IMR-90 (cell line): ENCODE results near the gene TPI1. TPM values are rescaled to one million over a fixed set of nuclear protein-coding genes. Genes with fewer than 3 reads are reported as not detected.

Experiments used
- ATAC-seq: fragments of 200-7000 bp; cut with Tn5 transposase; 2 replicates; pipeline ENCODE4 v1.9.1; 2020; ENCODE audit warnings: low read depth, mild to moderate bottlenecking, moderate library complexity
- BruUV-seq: library from RNA; stranded (reverse); fragments of 400-500 nt; replicated peaks from 2 replicates; lab custom pipeline; 2021; lab: Mats Ljungman, UMichigan
- CTCF ChIA-PET: fragments of 300-600 bp; formaldehyde crosslinking; extraction: SDS; loops from one replicate; lab custom pipeline; 2021; ENCODE audit warnings: antibody characterized with exemption; lab: Yijun Ruan, JAX
- POLR2A ChIA-PET: fragments of 300-600 bp; sonication (Branson Sonifier 250); formaldehyde crosslinking; loops from one replicate; lab custom pipeline; 2022; ENCODE audit warnings: antibody characterized with exemption; ENCODE audit not compliant: unreplicated experiment; lab: Charles Lee
- DNase-seq: peaks from one replicate; pipeline ENCODE4 v3.0.0; 2013
- H2AFZ ChIP-seq: replicated peaks from 2 replicates; pipeline ENCODE3; 2013; ENCODE audit warnings: low read length, mild to moderate bottlenecking; ENCODE audit not compliant: poor library complexity
- H2AK5ac ChIP-seq: 2 replicates; pipeline ENCODE4 v1.6.1; 2013; ENCODE audit warnings: low read depth, low read length, inconsistent platforms
- H2AK9ac ChIP-seq: replicated peaks from 2 replicates; pipeline ENCODE3; 2013; ENCODE audit warnings: mild to moderate bottlenecking, low read depth, low read length, moderate library complexity; ENCODE audit not compliant: poor library complexity
- H2BK120ac ChIP-seq: 2 replicates; pipeline ENCODE4 v1.6.1; 2013; ENCODE audit warnings: low read depth, low read length, inconsistent platforms
- H2BK15ac ChIP-seq: 3 replicates; pipeline ENCODE4 v1.6.1; 2013; ENCODE audit warnings: low read depth, low read length, inconsistent platforms
- H2BK20ac ChIP-seq: 2 replicates; pipeline ENCODE4 v1.6.1; 2013; ENCODE audit warnings: low read depth, mild to moderate bottlenecking, inconsistent platforms, low read length, moderate library complexity
- H2BK5ac ChIP-seq: 2 replicates; pipeline ENCODE4 v1.6.1; 2013; ENCODE audit warnings: mild to moderate bottlenecking, low read depth, low read length, inconsistent platforms; ENCODE audit not compliant: poor library complexity, severe bottlenecking
- H3K14ac ChIP-seq: replicated peaks from 2 replicates; pipeline ENCODE4 v1.6.1; 2013; ENCODE audit warnings: low read depth, low read length, inconsistent platforms
- H3K18ac ChIP-seq: 2 replicates; pipeline ENCODE4 v1.6.1; 2013; ENCODE audit warnings: low read depth, low read length, control low read depth
- H3K23ac ChIP-seq: 2 replicates; pipeline ENCODE4 v1.6.1; 2013; ENCODE audit warnings: low read depth, low read length, inconsistent platforms
- H3K27ac ChIP-seq: 2 replicates; pipeline ENCODE4 v1.5.1; 2013; ENCODE audit warnings: mild to moderate bottlenecking, control low read depth, low read length; ENCODE audit not compliant: insufficient read depth
- H3K27me3 ChIP-seq: 2 replicates; pipeline ENCODE4 v1.6.1; 2013; ENCODE audit warnings: low read length; ENCODE audit not compliant: control insufficient read depth, insufficient read depth
- H3K36me3 ChIP-seq: 2 replicates; pipeline ENCODE4 v1.6.1; 2013; ENCODE audit warnings: low read length, mixed read lengths; ENCODE audit not compliant: control insufficient read depth, insufficient read depth
- H3K4ac ChIP-seq: 2 replicates; pipeline ENCODE4 v1.6.1; 2013; ENCODE audit warnings: low read depth, low read length, inconsistent platforms
- H3K4me1 ChIP-seq: 2 replicates; pipeline ENCODE4 v1.6.1; 2013; ENCODE audit warnings: low read length, mixed read lengths; ENCODE audit not compliant: control insufficient read depth, insufficient read depth
- H3K4me2 ChIP-seq: 2 replicates; pipeline ENCODE4 v1.6.1; 2013; ENCODE audit warnings: low read depth, mild to moderate bottlenecking, control low read depth, low read length, moderate library complexity
- H3K4me3 ChIP-seq: 2 replicates; pipeline ENCODE4 v1.5.1; 2013; ENCODE audit warnings: low read depth, mild to moderate bottlenecking, control low read depth, low read length, moderate library complexity; ENCODE audit not compliant: insufficient read depth
- H3K56ac ChIP-seq: 2 replicates; pipeline ENCODE4 v1.6.1; 2013; ENCODE audit warnings: low read length, inconsistent platforms; ENCODE audit not compliant: insufficient read depth; ENCODE audit errors: extremely low read depth
- H3K79me1 ChIP-seq, 2 experiments: 2 replicates each; pipeline ENCODE4 v1.6.1; 2013; ENCODE audit warnings: low read length in 2 of 2, inconsistent platforms in 1 of 2, low read depth in 1 of 2
- H3K9ac ChIP-seq: 2 replicates; pipeline ENCODE4 v1.6.1; 2013; ENCODE audit warnings: low read depth, low read length, control low read depth
- H3K9me1 ChIP-seq: 2 replicates; pipeline ENCODE4 v1.6.1; 2013; ENCODE audit warnings: low read length, inconsistent platforms; ENCODE audit not compliant: insufficient read depth
- H3K9me3 ChIP-seq: 2 replicates; pipeline ENCODE4 v1.6.1; 2013; ENCODE audit warnings: low read length; ENCODE audit not compliant: control insufficient read depth, insufficient read depth
- H4K20me1 ChIP-seq: 2 replicates; pipeline ENCODE4 v1.6.1; 2013; ENCODE audit warnings: low read length, inconsistent platforms; ENCODE audit not compliant: insufficient read depth
- H4K5ac ChIP-seq: 2 replicates; pipeline ENCODE4 v1.6.1; 2013; ENCODE audit warnings: mild to moderate bottlenecking, low read depth, low read length, control low read depth
- H4K8ac ChIP-seq, 2 experiments: 2 replicates each; pipeline ENCODE4 v1.6.1; 2013; ENCODE audit warnings: low read depth in 2 of 2, low read length in 2 of 2, control low read depth in 1 of 2, inconsistent platforms in 1 of 2
- H4K91ac ChIP-seq: 2 replicates; pipeline ENCODE4 v1.6.1; 2013; ENCODE audit warnings: low read depth, low read length, inconsistent platforms; ENCODE audit not compliant: insufficient read depth
- BHLHE40 ChIP-seq: fragments of 150-350 bp; IDR thresholded peaks from 2 replicates; pipeline ENCODE4 v1.6.1; 2016; ENCODE audit warnings: mild to moderate bottlenecking, low read depth, low read length
- CEBPB ChIP-seq: IDR thresholded peaks from 2 replicates; pipeline ENCODE4 v1.6.1; 2012; ENCODE audit warnings: low read depth, low read length, improper control_type of control experiment
- CHD1 ChIP-seq: IDR thresholded peaks from 2 replicates; pipeline ENCODE4 v1.6.1; 2012; ENCODE audit warnings: low read depth, low read length, improper control_type of control experiment
- FOS ChIP-seq: fragments of 150-350 bp; IDR thresholded peaks from 2 replicates; pipeline ENCODE4 v1.6.1; 2016; ENCODE audit warnings: low read depth, low read length
- MAZ ChIP-seq: IDR thresholded peaks from 2 replicates; pipeline ENCODE4 v1.6.1; 2012; ENCODE audit warnings: low read depth, mild to moderate bottlenecking, low read length, improper control_type of control experiment, moderate library complexity, borderline replicate concordance
- MXI1 ChIP-seq: IDR thresholded peaks from 2 replicates; pipeline ENCODE4 v1.6.1; 2012; ENCODE audit warnings: low read depth, mild to moderate bottlenecking, low read length, moderate library complexity, borderline replicate concordance
- POLR2A ChIP-seq: IDR thresholded peaks from 2 replicates; pipeline ENCODE4 v1.6.1; 2012; ENCODE audit warnings: mild to moderate bottlenecking, low read depth, low read length
- RAD21 ChIP-seq: IDR thresholded peaks from 2 replicates; pipeline ENCODE4 v1.6.1; 2012; ENCODE audit warnings: low read length, improper control_type of control experiment
- RCOR1 ChIP-seq: IDR thresholded peaks from 2 replicates; pipeline ENCODE4 v1.6.1; 2012; ENCODE audit warnings: mild to moderate bottlenecking, low read length, improper control_type of control experiment; ENCODE audit not compliant: insufficient replicate concordance
- RFX5 ChIP-seq: IDR thresholded peaks from 2 replicates; pipeline ENCODE4 v1.8.0; 2012; ENCODE audit warnings: low read depth, mild to moderate bottlenecking, low read length, moderate library complexity
- WGBS, 2 experiments: methylation state at CpG; one replicate each; pipeline versions ENCODE4 v1.1.5 to v1.1.7; 2013; ENCODE audit warnings: missing lambda C conversion rate in 2 of 2; ENCODE audit not compliant: insufficient read length in 1 of 2; ENCODE audit errors: extremely low coverage in 2 of 2; 5-methylcytosine and 5-hydroxymethylcytosine counted together
- dilution Hi-C: fragments of 300-500 bp; cut with HindIII; formaldehyde crosslinking; loops from one replicate; pipeline ENCODE4 v1.14.3; 2018; ENCODE audit warnings: low sequenced_read_pairs; ENCODE audit not compliant: unreplicated experiment
- in situ Hi-C: fragments of 300-500 bp; cut with MboI; formaldehyde crosslinking; loops from 3 replicates; pipeline ENCODE4 v1.14.3; 2019; ENCODE audit warnings: low sequenced_read_pairs, inconsistent platforms, mixed read lengths
- intact Hi-C: fragments of 100-400 bp; cut with micrococcal nuclease; formaldehyde crosslinking; loops from 2 replicates; pipeline ENCODE4 v1.10.0; 2022
- polyA plus RNA-seq, 3 experiments: library from polyadenylated mRNA; depleted of rRNA; stranded (reverse); fragments of >200 nt; gene quantifications; 2 replicates each; pipeline ENCODE4 v1.2.3, GENCODE V29; 2012; ENCODE audit warnings: low replicate concordance in 1 of 3
- total RNA-seq: library from RNA; depleted of rRNA; stranded (reverse); fragments of >200 nt; gene quantifications from 2 replicates; pipeline ENCODE4 v1.2.3, GENCODE V29; 2012
- TF ChIP-seq, protein P1 (sequence below): fragments of 150-350 bp; IDR thresholded peaks from 2 replicates; pipeline ENCODE4 v1.6.1; 2017; ENCODE audit warnings: mild to moderate bottlenecking, antibody characterized with exemption, low read length, low read depth
- TF ChIP-seq, protein P2 (sequence below): fragments of 150-350 bp; IDR thresholded peaks from 2 replicates; pipeline ENCODE4 v1.6.1; 2016; ENCODE audit warnings: low read depth, mild to moderate bottlenecking, low read length, moderate library complexity, borderline replicate concordance
- TF ChIP-seq, protein P3 (sequence below): conservative IDR thresholded peaks from 2 replicates; pipeline ENCODE4 v1.5.1; 2012; ENCODE audit warnings: mild to moderate bottlenecking, low read depth, low read length, improper control_type of control experiment

Gene TPI1
- total and polyA plus RNA-seq, 2 of the 4 experiments (the other 2 are of a cell fraction), result 1,995 to 2,176 TPM

DNA sequence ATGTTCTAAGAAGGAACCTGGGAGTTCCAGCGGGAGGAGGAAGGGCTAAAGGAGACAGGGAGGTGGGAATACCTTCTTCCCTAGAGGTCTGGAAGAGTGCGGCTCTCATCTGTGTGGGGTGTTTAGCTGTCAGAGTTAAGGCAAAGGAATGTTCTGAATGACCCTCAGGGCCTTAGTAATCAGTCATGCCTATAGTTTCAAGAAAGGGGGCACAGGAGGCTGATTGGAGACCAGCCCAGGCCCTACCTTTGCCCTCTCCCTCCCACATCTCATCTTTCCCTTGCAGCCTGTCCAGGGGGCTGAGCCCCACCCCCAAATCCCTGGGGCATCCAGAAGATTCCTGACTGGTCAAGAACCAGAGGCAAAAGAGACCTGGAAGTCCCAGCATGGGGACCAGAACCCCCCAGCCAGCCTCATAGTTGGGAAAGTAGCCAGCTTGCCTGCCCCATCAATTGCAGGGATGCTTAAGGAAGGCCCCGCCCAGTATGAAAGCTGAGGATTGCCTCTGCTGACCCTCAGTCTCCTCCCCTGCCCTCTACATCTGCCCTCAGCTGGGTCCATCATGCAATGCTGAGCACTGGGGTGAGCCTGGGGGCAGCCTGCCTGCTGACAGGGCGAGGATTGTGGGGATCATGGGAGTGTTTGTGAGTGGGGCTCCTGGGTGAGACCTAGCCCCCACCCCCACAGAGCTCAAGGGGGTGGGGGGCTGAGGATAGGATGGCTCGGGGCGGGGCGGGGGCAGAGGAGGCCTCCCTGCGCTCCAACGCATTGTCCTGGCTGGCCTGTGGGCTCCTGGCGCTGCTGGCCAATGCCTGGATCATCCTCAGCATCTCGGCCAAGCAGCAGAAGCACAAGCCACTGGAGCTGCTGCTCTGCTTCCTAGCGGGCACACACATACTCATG, 43.9 kb upstream of the TPI1 start:
- Histone ChIP-seq H3K4me3 (no peak overlapping the region), H3K27me3 (peaks cover 2% of the 10 kb centered on the region; the same call in 1 of the 2 replicates), H4K20me1 (no peaks in the 10 kb centered on the region), H2BK5ac (no peak overlapping the region), H3K56ac (no peak overlapping the region), H4K8ac (no peak overlapping the region), H3K9me3 (no peaks in the 10 kb centered on the region), H3K14ac (no peak overlapping the region), H3K9ac (no peak overlapping the region), H3K4me1 (peaks cover 18% of the 10 kb centered on the region), H4K91ac (0 out of 2 replicates have a peak overlapping the region, but pooled peaks have one; percentile 1), H3K79me1 (peaks cover 0 to 32% of the 10 kb centered on the region in 2 experiments; a peak in 2 of 4 replicates), H2BK120ac (no peak overlapping the region), H3K4ac (no peak overlapping the region), H3K27ac (no peak overlapping the region), H2AFZ (peak overlapping the region; percentile 38), H2AK5ac (peak overlapping the region; percentile 8; the same call in 1 of the 2 replicates), H2AK9ac (peak overlapping the region; percentile 69), H3K4me2 (no peak overlapping the region), H3K18ac (no peak overlapping the region), H3K36me3 (no peaks in the 10 kb centered on the region), H3K23ac (no peak overlapping the region), H2BK15ac (no peak overlapping the region), H4K5ac (no peak overlapping the region), H3K9me1 (peaks cover 2% of the 10 kb centered on the region; the same call in 1 of the 2 replicates), H2BK20ac (no peak overlapping the region; the same call in 1 of the 2 replicates)
- POLR2A ChIA-PET, result interaction anchor here (0.6 to 0.9 kb wide), 2 partner anchors 10 to 289 kb away, joined by 5 to 8 read pairs; partner anchors contain the start of gene GAPDH
- BruUV-seq, result no TSS peak
- intact Hi-C loops, result loop anchor here (2.0 kb wide), 1 partner anchor 207 kb away; no protein-coding TSS in a partner anchor
- WGBS, 2 experiments, result 93% methylated on average over 3 of the region's 12 CpGs; no CpG with 5 or more reads in 1 of the 2 experiments
- dilution Hi-C loops, result no loop called here
- CTCF ChIA-PET, result no interaction called here
- TF ChIP-seq FOS (no peak), POLR2A (no peak), MXI1 (no peak), RAD21 (no peak), MAZ (no peak), CEBPB (no peak), BHLHE40 (no peak), RFX5 (no peak), CHD1 (no peak), RCOR1 (no peak)
- TF ChIP-seq, protein P1, sequence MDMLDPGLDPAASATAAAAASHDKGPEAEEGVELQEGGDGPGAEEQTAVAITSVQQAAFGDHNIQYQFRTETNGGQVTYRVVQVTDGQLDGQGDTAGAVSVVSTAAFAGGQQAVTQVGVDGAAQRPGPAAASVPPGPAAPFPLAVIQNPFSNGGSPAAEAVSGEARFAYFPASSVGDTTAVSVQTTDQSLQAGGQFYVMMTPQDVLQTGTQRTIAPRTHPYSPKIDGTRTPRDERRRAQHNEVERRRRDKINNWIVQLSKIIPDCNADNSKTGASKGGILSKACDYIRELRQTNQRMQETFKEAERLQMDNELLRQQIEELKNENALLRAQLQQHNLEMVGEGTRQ, result no peak
- TF ChIP-seq, protein P2, sequence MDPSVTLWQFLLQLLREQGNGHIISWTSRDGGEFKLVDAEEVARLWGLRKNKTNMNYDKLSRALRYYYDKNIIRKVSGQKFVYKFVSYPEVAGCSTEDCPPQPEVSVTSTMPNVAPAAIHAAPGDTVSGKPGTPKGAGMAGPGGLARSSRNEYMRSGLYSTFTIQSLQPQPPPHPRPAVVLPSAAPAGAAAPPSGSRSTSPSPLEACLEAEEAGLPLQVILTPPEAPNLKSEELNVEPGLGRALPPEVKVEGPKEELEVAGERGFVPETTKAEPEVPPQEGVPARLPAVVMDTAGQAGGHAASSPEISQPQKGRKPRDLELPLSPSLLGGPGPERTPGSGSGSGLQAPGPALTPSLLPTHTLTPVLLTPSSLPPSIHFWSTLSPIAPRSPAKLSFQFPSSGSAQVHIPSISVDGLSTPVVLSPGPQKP, result no peak
- TF ChIP-seq, protein P3, sequence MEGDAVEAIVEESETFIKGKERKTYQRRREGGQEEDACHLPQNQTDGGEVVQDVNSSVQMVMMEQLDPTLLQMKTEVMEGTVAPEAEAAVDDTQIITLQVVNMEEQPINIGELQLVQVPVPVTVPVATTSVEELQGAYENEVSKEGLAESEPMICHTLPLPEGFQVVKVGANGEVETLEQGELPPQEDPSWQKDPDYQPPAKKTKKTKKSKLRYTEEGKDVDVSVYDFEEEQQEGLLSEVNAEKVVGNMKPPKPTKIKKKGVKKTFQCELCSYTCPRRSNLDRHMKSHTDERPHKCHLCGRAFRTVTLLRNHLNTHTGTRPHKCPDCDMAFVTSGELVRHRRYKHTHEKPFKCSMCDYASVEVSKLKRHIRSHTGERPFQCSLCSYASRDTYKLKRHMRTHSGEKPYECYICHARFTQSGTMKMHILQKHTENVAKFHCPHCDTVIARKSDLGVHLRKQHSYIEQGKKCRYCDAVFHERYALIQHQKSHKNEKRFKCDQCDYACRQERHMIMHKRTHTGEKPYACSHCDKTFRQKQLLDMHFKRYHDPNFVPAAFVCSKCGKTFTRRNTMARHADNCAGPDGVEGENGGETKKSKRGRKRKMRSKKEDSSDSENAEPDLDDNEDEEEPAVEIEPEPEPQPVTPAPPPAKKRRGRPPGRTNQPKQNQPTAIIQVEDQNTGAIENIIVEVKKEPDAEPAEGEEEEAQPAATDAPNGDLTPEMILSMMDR, result no peak
- no peak for DNase-seq
- ATAC-seq, result no peak
- in situ Hi-C loops, result loop anchor here (10.0 kb wide), 1 partner anchor 209 kb away; no protein-coding TSS in a partner anchor
